COLO668 (cell line): ENCODE data around the gene TRAPPC12.
"Not testable (repeated sequence)": the region's sequence is repeated elsewhere in the genome, so short reads cannot be mapped to it uniquely, and the experiment has no call there.

Experiments
- DNase-seq: peaks from one replicate; lab custom pipeline; 2025; ENCODE audit not compliant: unreplicated experiment; lab: John Stamatoyannopoulos, UW

TRAPPC12 gene

DNA sequence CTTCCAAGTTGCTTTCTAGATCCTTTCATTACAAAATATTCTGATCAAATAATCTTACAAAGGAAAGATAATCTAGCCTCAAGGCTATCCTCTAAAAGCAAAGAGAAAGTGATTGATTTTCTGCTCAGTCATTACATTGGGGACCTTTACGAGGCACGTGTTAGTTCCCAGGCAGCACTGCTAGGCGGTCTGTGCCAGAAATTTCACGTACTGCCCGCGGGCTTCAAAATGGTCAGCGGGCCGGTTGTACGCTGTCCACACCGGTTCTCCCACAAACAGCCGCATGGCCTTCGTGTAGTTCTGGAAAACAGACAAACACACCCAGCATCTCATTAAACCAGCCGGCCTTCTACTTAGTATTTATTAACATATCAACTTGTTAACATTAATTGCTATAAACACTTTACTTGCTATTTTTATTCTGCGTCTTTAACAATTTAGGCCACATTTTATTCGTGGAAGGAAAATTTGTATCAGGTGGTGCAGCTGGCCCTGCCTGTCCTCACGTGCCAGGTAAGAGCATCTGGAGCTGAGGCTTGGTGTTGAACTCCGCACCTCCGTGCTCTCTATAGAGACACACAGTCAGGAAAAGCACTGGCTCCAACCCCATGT is 119.4 kb downstream of the TRAPPC12 start:
- DNase-seq = no peak

DNA sequence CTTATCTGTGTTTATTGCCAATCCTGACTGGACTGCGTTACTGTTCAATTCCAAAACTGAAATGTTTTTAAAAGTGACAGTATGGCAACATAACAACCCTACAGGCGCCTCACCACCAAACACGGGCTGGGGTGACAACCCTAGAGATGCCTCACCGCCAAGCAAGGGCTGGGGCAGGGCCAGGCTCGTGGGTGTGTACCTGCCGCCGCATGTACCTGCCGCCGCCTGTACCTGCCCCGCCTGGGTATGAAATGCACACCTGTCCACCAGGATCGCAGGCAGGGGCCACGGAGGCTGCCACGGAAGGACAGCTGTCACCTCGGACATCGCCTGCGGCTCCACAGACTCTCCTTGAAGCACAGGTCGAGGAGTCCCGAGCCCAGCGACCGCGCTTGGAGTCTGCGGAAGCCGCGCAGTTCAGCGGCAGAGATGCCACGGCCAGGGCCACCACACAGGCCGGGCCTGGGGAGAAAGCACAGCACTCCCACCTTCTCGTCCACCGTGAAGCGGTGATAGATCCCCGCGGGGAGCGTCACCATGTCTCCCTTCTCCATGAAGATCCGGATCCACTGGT is 120.9 kb downstream of the TRAPPC12 start:
- no peak for DNase-seq

DNA sequence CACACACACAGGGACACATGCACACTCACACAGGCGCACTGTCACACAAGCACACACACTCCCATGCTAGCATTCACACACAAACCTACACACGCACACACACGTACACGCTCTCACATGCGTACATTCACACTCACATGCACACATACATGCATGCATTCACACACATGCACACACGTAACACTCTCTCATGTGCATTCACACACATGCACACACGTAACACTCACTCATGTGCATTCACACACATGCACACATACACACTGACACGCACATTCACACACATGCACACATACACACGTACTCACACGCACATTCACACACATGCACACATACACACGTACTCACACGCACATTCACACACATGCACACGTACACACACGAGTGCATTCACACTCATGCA is 123.6 kb downstream of the TRAPPC12 start:
- DNase-seq = no peak

DNA sequence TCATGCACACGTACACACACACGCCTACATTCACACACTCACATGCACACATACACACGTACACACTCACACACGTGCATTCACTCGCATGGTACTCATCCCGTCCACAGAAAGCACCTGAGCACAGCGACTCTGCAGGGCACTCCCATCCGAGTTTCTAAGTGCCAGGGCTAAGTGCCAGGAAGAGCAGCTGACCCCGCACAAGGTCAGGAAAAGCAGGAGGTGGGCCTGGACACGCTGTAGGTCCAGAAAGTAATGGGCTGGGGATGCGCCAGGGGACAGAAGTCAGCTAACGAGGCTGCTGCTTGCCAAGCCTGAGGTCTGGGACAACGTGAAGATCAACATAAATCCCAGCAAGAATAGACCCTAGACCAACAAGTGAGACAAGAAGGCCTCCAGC is 124.0 kb downstream of the TRAPPC12 start:
- DNase-seq = no peak

DNA sequence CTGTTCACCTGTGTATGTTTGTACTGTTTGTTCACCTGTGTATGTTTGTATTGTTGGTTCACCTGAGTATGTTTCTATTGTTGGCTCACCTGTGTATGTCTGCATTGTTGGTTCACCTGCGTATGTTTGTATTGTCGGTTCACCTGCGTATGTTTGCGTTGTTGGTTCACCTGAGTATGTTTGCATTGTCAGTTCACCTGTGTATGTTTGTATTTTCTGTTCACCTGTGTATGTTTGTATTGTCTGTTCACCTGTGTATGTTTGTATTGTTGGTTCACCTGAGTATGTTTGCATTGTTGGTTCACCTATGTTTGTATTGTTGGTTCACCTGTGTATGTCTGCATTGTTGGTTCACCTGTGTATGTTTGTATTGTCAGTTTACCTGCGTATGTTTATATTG is 125.2 kb downstream of the TRAPPC12 start:
- DNase-seq = peak; percentile 66

DNA sequence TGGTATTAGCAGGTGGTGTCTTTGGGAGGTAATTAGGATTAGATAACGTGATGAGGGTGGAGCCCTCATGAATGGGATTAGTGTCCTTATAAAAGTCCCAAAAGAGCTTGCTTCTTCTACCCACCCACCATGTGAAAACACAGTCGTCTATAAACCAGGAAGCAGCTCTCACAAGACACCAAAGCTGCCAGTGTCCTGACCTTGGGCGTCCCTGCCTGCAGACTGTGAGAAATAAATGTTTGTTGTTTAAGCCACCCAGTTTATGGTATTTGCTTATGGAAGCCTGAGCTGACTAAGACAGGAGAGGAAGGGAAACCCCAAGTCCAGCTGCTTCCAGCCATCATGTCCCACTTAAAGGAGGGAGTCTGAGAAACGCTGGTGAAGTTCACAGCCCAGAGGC is 126.3 kb downstream of the TRAPPC12 start:
- peak; percentile 36 for DNase-seq

DNA sequence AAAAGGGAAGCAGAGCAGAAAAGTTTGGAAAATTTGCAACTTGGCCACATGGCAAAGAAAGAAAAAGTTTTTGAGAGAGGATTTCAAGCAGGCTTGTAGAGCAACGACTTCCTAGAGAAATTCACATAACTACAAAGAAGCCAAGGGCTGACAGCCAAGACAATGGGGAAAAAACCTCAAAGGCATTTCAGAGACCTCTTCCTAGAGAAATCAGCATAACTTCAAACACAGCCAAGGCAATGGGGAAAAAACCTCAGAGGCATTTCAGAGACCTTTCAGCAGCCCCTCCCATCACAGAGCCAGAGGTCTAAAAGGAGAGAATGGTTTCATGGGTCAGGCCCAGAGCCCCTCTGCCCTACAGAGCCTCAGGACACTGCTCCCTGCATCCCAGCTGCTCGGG is 132.6 kb downstream of the TRAPPC12 start:
- no peak for DNase-seq

DNA sequence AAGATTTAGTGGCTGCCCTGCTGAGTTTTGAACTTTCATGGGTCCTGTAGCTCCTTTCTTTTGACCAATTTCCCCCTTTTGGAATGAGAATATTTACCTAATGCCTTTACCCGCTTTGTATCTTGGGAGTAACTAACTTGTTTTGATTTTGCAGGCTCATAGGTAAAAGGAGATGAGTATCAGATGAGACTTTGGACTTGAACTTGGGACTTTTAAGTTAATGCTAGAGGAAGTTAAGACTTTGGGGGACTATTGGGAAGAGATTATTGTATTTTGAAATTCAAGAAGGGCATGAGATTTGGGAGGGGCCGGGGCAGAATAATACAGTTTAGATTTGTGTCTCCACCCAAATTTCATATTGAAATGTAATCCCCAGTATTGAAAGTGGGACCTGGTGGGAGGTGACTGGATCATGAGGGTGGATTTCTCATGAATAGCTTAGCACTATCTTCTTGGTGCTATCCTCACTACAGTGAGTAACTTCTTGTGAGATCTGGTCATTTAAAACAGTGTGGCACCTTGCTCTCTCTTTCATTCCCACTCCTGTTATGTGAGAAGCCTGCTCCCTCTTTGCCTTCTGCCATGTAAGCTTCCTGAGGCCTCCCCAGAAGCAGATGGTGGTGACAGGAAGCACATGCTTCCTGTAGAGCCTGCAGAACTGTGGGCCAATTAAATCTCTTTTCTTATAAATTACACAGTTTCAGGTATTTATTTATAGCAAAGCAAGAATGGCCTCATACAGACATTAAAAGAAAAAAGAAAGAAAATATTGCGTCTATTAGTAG is 133.7 kb downstream of the TRAPPC12 start:
- no peak for DNase-seq

DNA sequence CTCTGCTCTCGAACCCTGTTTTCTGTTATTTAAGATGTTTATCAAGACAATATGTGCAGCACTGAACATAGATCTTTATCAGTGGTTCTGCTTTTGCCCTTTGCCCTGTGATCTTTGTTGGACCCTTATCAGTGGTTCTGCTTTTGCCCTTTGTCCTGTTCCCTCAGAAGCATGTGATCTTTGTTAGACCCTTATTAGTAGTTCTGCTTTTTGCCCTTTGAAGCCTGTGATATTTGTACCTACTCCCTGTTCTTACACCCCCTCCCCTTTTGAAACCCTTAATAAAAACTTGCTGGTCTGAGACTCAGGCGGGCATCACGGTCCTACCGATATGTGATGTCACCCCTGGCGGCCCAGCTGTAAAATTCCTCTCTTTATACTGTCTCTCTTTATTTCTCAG is 135.9 kb downstream of the TRAPPC12 start:
- not testable (repeated sequence) for DNase-seq

DNA sequence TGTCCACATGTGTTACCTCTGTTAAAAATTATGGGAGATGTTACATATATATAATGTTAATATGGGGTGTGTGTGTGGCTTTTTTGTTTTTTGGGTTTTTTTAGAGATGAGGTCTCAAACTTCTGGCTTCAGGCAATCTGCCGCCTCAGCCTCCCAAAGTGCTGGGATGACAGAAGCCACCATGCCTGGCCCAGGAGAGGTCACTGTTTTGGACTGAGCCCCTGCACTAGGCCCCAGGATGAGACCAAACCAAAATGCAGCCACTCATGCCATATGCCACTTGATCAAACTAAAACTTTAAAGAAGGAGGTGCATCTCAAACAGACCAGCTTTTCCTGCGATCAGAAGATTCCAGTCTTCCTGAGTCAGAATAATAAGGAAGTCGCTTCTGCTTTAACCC is 137.3 kb downstream of the TRAPPC12 start:
- DNase-seq = no peak

DNA sequence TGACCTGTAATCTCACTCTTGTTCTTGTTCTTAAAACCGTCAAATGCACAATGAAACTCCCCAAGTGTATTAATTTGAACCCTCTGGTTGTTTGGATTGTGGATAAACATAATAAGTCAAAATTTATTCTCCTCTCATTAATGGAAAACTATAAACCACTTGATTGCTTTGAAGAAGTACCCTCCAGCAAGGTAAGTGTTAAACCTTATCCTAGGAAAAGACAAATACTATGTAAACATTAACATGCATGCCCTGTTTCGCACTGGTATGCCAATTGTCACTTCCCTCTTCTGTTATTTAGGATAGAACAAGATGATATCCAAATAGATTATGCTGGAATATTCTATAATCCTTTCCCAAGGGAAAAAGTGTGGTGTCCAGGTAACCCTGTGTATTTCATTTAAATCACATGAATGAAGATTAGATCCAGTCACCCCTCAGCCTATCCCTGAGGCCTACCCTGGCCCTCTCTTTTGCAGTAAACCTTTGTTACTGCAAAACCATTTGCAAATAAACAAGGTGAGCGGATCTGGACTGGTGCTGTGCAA is 138.5 kb downstream of the TRAPPC12 start:
- DNase-seq = no peak

DNA sequence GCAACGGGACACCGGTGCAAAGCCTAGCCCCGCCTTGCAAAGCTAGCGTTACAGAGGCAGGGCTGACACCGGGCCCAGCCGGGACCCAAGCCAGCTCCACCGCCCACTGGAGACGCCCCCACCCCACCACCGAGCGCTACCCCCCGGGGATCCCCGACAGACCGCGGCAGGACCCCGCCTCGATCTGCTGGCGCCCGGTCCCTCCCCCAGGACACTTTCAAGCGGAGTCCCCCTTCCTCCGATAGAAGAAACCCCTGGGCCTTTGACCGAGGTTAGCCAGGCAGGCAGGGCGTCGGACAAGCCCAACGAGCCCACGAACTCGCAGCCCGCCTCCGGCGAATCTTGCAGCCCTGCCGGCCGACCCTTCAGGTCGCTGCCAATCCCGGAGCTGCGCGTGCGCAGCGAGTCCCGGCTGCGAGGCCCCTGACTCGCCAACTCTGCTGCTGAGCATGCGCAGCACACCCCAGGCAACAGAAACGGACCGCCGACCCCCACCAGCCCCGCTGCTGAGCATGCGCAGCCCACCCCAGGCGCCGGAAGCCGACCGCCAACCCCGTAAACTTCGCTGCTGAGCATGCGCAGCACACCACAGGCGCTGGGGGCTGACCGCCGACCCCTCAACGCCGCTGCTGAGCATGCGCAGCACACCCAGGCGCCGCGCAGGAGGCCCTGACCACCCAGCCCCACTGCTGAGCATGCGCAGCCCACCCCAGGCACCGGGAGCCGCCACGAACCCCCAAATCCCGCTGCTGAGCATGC is 139.2 kb downstream of the TRAPPC12 start:
- DNase-seq = peak; percentile 97

DNA sequence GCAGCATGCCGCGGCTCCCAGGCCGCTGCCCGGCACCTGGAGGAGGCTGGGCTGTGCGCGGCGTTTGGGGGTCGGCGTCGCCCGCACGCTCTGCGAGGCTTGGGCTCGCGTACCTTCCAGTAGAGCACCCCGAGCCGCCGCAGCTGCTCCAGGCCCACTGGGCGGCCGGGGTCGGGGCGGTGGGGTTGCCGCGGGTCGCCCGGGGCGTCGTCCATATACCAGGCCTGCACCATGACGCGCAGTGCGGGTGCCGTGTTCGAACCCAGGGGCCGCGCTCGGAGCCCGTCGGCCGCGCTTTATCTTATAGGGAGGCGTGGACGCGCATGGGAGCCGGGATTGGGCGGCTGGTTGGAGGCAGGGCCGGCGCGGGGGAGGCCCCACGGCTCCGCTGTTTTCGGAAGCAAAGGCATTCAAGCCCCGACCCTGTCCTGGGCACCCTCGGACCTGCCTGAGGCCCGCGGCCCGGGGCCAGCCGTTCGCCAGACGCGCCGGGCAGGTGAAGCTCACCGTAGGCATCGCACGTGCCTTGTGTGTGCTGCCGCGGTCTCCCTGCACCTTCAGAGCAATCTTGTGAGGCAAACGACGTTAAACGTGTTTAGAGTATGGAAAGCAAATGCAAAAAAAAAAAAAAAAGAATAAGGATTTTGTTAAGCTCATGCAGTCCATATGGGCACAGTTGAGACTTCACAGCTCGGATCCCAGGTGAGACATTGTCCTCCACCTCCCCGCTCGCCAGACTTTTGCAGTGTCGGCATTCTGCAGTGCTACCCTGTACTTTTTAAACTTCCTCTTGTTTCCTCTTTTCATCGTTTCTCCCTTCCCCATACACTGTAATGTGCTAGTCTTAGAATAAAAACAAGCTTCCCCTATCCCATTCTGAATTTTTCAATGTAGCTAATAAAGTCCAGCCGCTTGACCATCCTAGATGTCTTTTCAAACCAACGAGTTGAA is 140.0 kb downstream of the TRAPPC12 start, which contains the start of gene ADI1:
TSS of gene ADI1 (minus strand) at position 277 of the 951 bp plus-strand sequence. CDS start at position 233, 44 bp downstream.
- peak; percentile 83 for DNase-seq

DNA sequence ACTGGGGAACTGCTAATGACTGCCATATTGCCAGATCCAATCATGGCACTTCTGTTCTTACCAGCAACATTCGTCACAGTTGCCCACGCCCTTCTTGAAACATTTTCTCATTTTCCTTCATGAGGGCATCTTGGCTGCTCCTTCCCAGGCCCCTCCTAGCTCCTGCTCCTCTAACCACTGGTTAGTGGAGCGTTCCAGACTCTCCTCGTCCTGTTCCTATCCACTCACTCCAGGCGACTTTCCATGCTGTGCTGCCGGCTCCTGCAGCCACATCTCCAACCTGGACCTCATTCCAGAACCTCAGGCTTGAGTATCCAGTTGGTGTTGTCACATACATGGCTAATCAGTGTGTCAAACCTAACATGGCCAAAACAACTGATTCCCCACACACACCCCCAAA is 141.1 kb downstream of the TRAPPC12 start:
- no peak for DNase-seq

DNA sequence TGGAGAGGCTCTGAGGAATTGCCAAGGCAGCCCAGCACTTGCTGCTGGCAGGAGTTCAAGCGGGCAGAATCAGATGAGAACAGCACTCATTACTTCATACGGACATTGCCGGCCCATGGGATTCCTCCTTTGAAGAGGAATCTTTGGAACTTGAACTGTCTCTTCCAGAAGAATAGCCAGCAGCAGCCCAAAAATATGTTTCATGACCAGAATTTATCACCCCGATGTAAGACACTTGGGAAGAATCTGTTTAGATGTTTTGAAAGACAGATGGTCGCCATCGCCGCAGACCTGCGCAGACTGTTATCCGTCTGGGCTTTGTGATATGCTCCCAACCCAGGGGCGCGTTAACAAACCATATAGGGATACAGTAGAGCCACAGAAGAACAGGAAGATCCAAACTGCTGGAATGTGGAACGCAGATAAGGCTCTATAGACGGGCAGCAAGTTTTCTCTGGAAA is 143.5 kb downstream of the TRAPPC12 start:
- no peak for DNase-seq

DNA sequence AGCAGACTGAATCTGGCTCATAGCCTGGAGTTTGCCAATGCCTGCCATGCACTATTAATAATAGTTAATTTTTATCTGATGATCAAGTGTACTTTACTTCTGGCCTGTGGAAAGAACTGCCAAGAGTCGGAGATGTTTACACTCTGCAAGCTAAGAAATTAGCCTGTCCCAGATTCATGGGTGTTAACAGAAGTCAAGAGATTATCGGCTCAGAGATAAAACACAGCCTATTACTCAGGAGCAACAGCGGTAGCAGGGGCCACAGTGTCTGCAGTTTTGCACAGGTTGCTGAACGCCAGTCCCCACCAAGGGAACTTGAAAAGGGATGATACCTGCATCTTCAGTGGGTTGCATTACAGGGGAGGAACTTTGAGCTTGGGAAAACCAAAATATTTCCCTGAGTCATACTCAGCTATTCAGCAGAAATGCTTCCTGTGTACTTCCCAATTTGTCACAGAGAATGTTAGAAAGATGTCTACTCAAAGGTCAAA is 144.1 kb downstream of the TRAPPC12 start:
- no peak for DNase-seq

DNA sequence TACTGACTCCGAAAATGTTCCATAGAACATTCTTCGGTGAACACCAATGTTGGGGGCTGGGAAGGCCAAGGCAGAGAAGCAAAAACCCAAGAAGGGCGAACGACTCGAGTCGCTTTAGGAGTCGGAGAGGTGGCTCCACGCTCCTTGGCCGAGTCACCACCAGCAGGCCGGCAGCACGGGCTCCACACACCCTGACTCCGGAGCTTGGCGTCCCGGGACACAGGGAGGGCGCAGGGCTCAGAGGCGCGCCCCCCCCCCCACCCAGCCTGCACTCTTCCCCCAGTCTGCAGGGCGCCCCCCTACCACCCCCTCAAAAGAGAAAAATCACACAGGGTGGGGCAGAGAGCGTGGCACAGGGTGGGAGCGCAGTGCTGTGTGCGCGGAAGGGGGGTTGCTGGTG is 147.4 kb downstream of the TRAPPC12 start:
- DNase-seq = no peak

DNA sequence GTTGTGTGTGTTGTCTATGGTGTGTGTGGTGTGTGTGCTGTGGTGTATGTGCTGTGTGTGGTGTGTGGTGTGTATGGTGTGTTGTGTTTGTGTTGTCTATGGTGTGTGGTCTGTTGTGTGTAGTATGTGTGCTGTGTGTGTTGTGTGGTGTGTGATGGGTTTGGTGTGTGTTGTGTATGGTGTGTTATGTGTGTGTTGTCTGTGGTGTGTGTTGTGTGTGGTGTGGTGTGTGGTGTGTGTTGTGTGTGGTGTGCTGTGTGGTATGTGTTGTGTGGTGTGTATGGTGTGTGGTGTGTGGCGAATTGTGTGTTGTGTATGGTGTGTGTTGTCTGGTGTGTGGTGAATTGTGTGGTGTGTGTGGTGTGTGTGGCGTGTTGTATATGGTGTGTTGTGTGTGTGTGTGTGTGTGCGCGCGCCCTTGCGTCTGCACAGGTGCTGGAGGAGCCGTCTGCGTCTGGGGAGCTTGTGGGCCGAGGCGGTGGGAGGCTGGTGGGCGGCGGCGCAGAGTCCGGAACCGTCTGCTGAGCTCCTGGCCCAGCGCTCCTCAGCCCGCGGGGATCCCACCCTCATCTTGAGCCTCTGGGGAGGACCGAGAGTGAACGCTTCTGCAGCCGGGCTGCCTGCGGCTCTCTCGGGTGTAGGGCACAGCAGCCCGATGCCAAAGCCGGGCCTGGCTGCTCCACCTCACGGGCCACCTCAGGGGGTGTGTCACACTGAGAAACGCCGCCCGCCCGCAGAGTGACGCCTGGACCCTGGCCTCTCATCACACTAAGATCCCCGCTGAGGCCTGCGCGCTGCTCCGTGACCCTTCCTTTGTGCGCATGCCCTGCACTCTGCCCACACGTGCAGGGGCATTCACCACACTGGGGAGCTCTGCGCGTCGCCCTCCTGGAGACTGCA is 148.6 kb downstream of the TRAPPC12 start:
- no peak for DNase-seq
